ENCODE results near the gene ASIC2.
"Not testable (repeated sequence)": the region's sequence is repeated elsewhere in the genome, so short reads cannot be mapped to it uniquely, and the experiment has no call there.

Gene ASIC2

GRCh38 chr17:32992321-32993033, 300.6 kb downstream of the ASIC2 start:
- Histone ChIP-seq H3K27ac (ENCODE audit: low read depth, low read length) (no peak overlapping the region), H3K9me2 (replicated peaks; ENCODE audit: control insufficient read depth, low read length) (no peaks in the 10 kb centered on the region), H3K79me2 (ENCODE audit: control insufficient read depth, low read length) (no peaks in the 10 kb centered on the region), H3K4me1 (ENCODE audit: control insufficient read depth, low read length) (no peaks in the 10 kb centered on the region), H4K20me1 (ENCODE audit: control insufficient read depth, insufficient read depth, low read depth, low read length) (no peaks in the 10 kb centered on the region), H3K4me2 (ENCODE audit: low read length) (no peak overlapping the region), H3K4me3 (ENCODE audit: low read length) (no peak overlapping the region), H3K36me3 (ENCODE audit: control insufficient read depth, low read length) (no peaks in the 10 kb centered on the region), H3K9me3 (ENCODE audit: control insufficient read depth, insufficient read depth, low read length) (no peaks in the 10 kb centered on the region), H3F3A (ENCODE audit: control insufficient read depth, insufficient read depth) (no peaks in the 10 kb centered on the region), H3K27me3 (ENCODE audit: control insufficient read depth, low read length) (no peaks in the 10 kb centered on the region)
- no peak for TF ChIP-seq EZH2phosphoT487 (IDR thresholded peaks at IDR 0.05; ENCODE audit: borderline replicate concordance, low read length)
- TF ChIP-seq, protein P1, sequence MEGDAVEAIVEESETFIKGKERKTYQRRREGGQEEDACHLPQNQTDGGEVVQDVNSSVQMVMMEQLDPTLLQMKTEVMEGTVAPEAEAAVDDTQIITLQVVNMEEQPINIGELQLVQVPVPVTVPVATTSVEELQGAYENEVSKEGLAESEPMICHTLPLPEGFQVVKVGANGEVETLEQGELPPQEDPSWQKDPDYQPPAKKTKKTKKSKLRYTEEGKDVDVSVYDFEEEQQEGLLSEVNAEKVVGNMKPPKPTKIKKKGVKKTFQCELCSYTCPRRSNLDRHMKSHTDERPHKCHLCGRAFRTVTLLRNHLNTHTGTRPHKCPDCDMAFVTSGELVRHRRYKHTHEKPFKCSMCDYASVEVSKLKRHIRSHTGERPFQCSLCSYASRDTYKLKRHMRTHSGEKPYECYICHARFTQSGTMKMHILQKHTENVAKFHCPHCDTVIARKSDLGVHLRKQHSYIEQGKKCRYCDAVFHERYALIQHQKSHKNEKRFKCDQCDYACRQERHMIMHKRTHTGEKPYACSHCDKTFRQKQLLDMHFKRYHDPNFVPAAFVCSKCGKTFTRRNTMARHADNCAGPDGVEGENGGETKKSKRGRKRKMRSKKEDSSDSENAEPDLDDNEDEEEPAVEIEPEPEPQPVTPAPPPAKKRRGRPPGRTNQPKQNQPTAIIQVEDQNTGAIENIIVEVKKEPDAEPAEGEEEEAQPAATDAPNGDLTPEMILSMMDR (IDR thresholded peaks at IDR 0.05; ENCODE audit: low read depth, low read length, poor library complexity, severe bottlenecking): no peak

GRCh38 chr17:32988481-32989101, 304.5 kb downstream of the ASIC2 start:
- no peak overlapping the region for H3K27ac ChIP-seq (ENCODE audit: low read depth, low read length)
- no peak overlapping the region for H3K4me3 ChIP-seq (ENCODE audit: low read length)
- H4K20me1 ChIP-seq (ENCODE audit: control insufficient read depth, insufficient read depth, low read depth, low read length): no peaks in the 10 kb centered on the region
- H3K4me2 ChIP-seq (ENCODE audit: low read length): no peak overlapping the region
- no peaks in the 10 kb centered on the region for H3K36me3 ChIP-seq (ENCODE audit: control insufficient read depth, low read length)
- no peaks in the 10 kb centered on the region for H3K79me2 ChIP-seq (ENCODE audit: control insufficient read depth, low read length)
- TF ChIP-seq EZH2phosphoT487 (IDR thresholded peaks at IDR 0.05; ENCODE audit: borderline replicate concordance, low read length): no peak
- TF ChIP-seq, protein P1 (IDR thresholded peaks at IDR 0.05; ENCODE audit: low read depth, low read length, poor library complexity, severe bottlenecking): no peak
- no peaks in the 10 kb centered on the region for H3F3A ChIP-seq (ENCODE audit: control insufficient read depth, insufficient read depth)
- no peaks in the 10 kb centered on the region for H3K4me1 ChIP-seq (ENCODE audit: control insufficient read depth, low read length)
- no peaks in the 10 kb centered on the region for H3K9me3 ChIP-seq (ENCODE audit: control insufficient read depth, insufficient read depth, low read length)
- H3K27me3 ChIP-seq (ENCODE audit: control insufficient read depth, low read length): no peaks in the 10 kb centered on the region
- no peaks in the 10 kb centered on the region for H3K9me2 ChIP-seq (replicated peaks; ENCODE audit: control insufficient read depth, low read length)

DNA sequence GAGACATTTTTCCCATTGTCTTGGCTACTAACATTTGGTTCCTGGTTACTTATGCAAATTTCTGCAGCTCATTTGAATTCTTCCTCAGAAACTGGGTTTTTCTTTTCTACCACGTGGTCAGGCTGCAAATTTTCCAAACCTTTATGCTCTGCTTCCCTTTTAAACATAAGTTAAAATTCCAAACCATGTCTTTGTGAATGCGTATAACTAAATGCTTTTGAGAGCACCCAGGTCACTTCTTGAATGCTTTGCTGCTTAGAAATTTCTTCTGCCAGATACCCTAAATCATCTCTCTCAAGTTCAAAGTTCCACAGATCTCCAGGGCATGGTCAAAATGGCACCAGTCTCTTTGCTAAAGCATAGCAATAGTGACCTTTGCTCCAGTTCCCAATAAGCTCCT, 305.2 kb downstream of the ASIC2 start:
- not testable (repeated sequence) for H3K4me2 ChIP-seq (ENCODE audit: low read length); H3K9me3 ChIP-seq (ENCODE audit: control insufficient read depth, insufficient read depth, low read length); H3K27me3 ChIP-seq (ENCODE audit: control insufficient read depth, low read length); H3K36me3 ChIP-seq (ENCODE audit: control insufficient read depth, low read length); H3K27ac ChIP-seq (ENCODE audit: low read depth, low read length); H3K4me1 ChIP-seq (ENCODE audit: control insufficient read depth, low read length); H3K4me3 ChIP-seq (ENCODE audit: low read length); H3F3A ChIP-seq (ENCODE audit: control insufficient read depth, insufficient read depth); H4K20me1 ChIP-seq (ENCODE audit: control insufficient read depth, insufficient read depth, low read depth, low read length); H3K9me2 ChIP-seq (replicated peaks; ENCODE audit: control insufficient read depth, low read length); H3K79me2 ChIP-seq (ENCODE audit: control insufficient read depth, low read length)

GRCh38 chr17:32987453-32987805, 305.7 kb downstream of the ASIC2 start:
- H3K9me3 ChIP-seq (ENCODE audit: control insufficient read depth, insufficient read depth, low read length); H3K79me2 ChIP-seq (ENCODE audit: control insufficient read depth, low read length); H3K9me2 ChIP-seq (replicated peaks; ENCODE audit: control insufficient read depth, low read length); H3K4me3 ChIP-seq (ENCODE audit: low read length); H3K27ac ChIP-seq (ENCODE audit: low read depth, low read length); H4K20me1 ChIP-seq (ENCODE audit: control insufficient read depth, insufficient read depth, low read depth, low read length); H3F3A ChIP-seq (ENCODE audit: control insufficient read depth, insufficient read depth); H3K4me1 ChIP-seq (ENCODE audit: control insufficient read depth, low read length); H3K4me2 ChIP-seq (ENCODE audit: low read length); H3K27me3 ChIP-seq (ENCODE audit: control insufficient read depth, low read length); H3K36me3 ChIP-seq (ENCODE audit: control insufficient read depth, low read length): not testable (repeated sequence)
